GM12891 (cell line): ENCODE results near the gene SLC44A1. TPM values are rescaled to one million over a fixed set of nuclear protein-coding genes. Genes with fewer than 3 reads are reported as not detected.
A peak's percentile ranks its signal among the peaks of the same experiment; 100 is the strongest.

Source experiments
- DNase-seq: peaks from one replicate; pipeline ENCODE4 v3.0.0; 2011; ENCODE audit warnings: low spot score; ENCODE audit not compliant: insufficient read length
- FAIRE-seq: peaks from 2 replicates; lab custom pipeline; 2011; peaks lifted over from hg19 to GRCh38; lab: Jason Lieb, UNC
- PAX5 ChIP-seq: IDR thresholded peaks from 2 replicates; pipeline ENCODE4 v1.6.1; 2011; ENCODE audit warnings: low read length, moderate library complexity, mild to moderate bottlenecking; ENCODE audit not compliant: insufficient read depth, severe bottlenecking
- POLR2A ChIP-seq: IDR thresholded peaks from 2 replicates; pipeline ENCODE4 v1.6.1; 2011; ENCODE audit warnings: low read depth, low read length, control low read depth
- POLR2AphosphoS5 ChIP-seq: IDR thresholded peaks from 2 replicates; pipeline ENCODE4 v1.6.1; 2011; ENCODE audit warnings: low read depth, low read length, control low read depth
- POU2F2 ChIP-seq: IDR thresholded peaks from 2 replicates; pipeline ENCODE4 v1.6.1; 2011; ENCODE audit warnings: low read depth, mild to moderate bottlenecking, control low read depth, low read length, moderate library complexity
- SPI1 ChIP-seq: IDR thresholded peaks from 2 replicates; pipeline ENCODE4 v1.6.1; 2011; ENCODE audit warnings: low read depth, low read length, control low read depth
- TAF1 ChIP-seq: IDR thresholded peaks from 2 replicates; pipeline ENCODE4 v1.6.1; 2011; ENCODE audit warnings: low read depth, low read length, control low read depth
- polyA plus RNA-seq: library from polyadenylated mRNA; unstranded; fragments of >200 nt; gene quantifications from one replicate; pipeline ENCODE4 v1.2.1, GENCODE V29; 2012; ENCODE audit warnings: low read depth, missing spikeins, inconsistent platforms; ENCODE audit not compliant: missing spikeins

SLC44A1 gene
- polyA plus RNA-seq: 2.4 TPM

GRCh38 chr9:105244003-105244733 is at the start of gene SLC44A1:
Gene SLC44A1, plus strand, starts transcription at chr9:105244651. Its CDS starts 218 bp downstream, at chr9:105244869.
- FAIRE-seq: peak; percentile 88

GRCh38 chr9:105195259-105195658 is 49.2 kb upstream of the SLC44A1 start:
- FAIRE-seq (no peak), DNase-seq (no peak)
- TF ChIP-seq POLR2A: no peak
- TF ChIP-seq POLR2AphosphoS5: no peak
- no peak for TF ChIP-seq POU2F2
- no peak for TF ChIP-seq TAF1
- no peak for TF ChIP-seq PAX5
- no peak for TF ChIP-seq SPI1

More at GRCh38 chr9:105244003-105244733, at the start of gene SLC44A1:
- peak; percentile 54 for DNase-seq
- TF ChIP-seq POLR2AphosphoS5 (no peak), SPI1 (no peak), POLR2A (no peak), PAX5 (no peak), POU2F2 (no peak), TAF1 (no peak)

- DNase-seq (no peak), FAIRE-seq (no peak)
- TF ChIP-seq POLR2AphosphoS5 (no peak), SPI1 (no peak), PAX5 (no peak), POU2F2 (no peak), POLR2A (no peak), TAF1 (no peak)
Measured at GRCh38 chr9:105198023-105198422, 46.4 kb upstream of the SLC44A1 start.

- no peak for FAIRE-seq
- DNase-seq: no peak
- TF ChIP-seq POLR2AphosphoS5 (no peak), TAF1 (no peak), SPI1 (no peak)
Measured at GRCh38 chr9:105198865-105199264, 45.6 kb upstream of the SLC44A1 start.

- no peak for TF ChIP-seq POU2F2
- no peak for TF ChIP-seq POLR2AphosphoS5
- no peak for TF ChIP-seq TAF1
- TF ChIP-seq PAX5: no peak
- no peak for TF ChIP-seq POLR2A
- DNase-seq (no peak), FAIRE-seq (no peak)
Measured at GRCh38 chr9:105204416-105204815, 40.0 kb upstream of the SLC44A1 start.

GRCh38 chr9:105205787-105206495 is 38.5 kb upstream of the SLC44A1 start:
- FAIRE-seq (no peak), DNase-seq (no peak)
- no peak for TF ChIP-seq POLR2A
- TF ChIP-seq SPI1: no peak
- TF ChIP-seq PAX5: no peak
- no peak for TF ChIP-seq TAF1
- TF ChIP-seq POLR2AphosphoS5: no peak
- TF ChIP-seq POU2F2: no peak

- DNase-seq (no peak), FAIRE-seq (no peak)
- TF ChIP-seq SPI1 (no peak), TAF1 (no peak)
Measured at GRCh38 chr9:105206496-105206820, 38.0 kb upstream of the SLC44A1 start.

GRCh38 chr9:105206821-105207699 is 37.4 kb upstream of the SLC44A1 start:
- FAIRE-seq (no peak), DNase-seq (no peak)
- TF ChIP-seq POU2F2: no peak
- TF ChIP-seq SPI1: no peak
- no peak for TF ChIP-seq POLR2AphosphoS5
- no peak for TF ChIP-seq POLR2A
- no peak for TF ChIP-seq TAF1
- TF ChIP-seq PAX5: no peak

GRCh38 chr9:105216440-105217178 is 27.8 kb upstream of the SLC44A1 start:
- DNase-seq (no peak), FAIRE-seq (no peak)
- TF ChIP-seq SPI1 (no peak), POU2F2 (no peak), POLR2AphosphoS5 (no peak), PAX5 (no peak), POLR2A (no peak), TAF1 (no peak)

- DNase-seq (no peak), FAIRE-seq (no peak)
- TF ChIP-seq POLR2AphosphoS5: no peak
- TF ChIP-seq POU2F2: no peak
- TF ChIP-seq PAX5: no peak
- TF ChIP-seq TAF1: no peak
- TF ChIP-seq SPI1: no peak
- no peak for TF ChIP-seq POLR2A
Measured at GRCh38 chr9:105218673-105219072, 25.8 kb upstream of the SLC44A1 start.
